ENCODE measurements around the gene CAPZB. TPM values are rescaled to one million over a fixed set of nuclear protein-coding genes. Genes with fewer than 3 reads are reported as not detected.
A peak's percentile ranks its signal among the peaks of the same experiment; 100 is the strongest.
"Not testable (repeated sequence)": the region's sequence is repeated elsewhere in the genome, so short reads cannot be mapped to it uniquely, and the experiment has no call there.

CAPZB gene
- total and polyA plus RNA-seq, 2 donors, result 136 to 255 TPM

DNA sequence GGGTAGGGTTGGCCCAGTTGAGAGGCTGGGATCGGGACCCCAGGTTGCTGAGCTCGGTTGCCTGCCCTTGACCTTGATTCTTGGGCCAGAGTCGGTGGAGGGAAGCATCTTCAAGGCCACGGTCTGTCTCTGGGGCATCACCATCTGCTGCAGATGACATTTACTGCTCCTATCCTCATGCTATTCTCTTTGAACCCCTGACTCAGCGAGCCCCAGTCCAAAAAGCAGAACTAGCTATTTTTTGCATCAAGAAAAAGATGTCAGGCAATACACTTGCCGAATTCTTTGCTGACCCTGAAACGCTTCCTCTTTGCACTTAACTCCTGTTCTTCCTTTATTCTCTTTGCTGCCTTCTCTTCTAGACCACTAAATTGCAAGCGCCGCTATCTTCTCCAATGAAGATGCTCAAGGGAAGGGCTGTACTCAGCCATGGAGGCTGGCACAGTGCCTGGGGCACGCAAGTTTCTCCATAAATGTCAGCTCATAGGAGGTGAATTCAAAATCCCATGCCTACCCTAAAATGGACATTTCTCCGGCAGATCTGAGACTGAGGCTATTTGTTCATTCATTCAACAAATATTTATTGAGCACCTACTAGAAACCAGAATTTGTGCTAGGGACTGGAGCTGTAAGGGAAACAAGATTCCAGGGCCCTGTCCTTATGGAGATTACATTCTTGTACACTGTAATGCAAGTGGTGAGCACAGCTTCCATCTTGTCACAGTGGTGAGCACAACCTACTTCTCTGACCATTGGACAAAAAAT, 20.5 kb upstream of the CAPZB start:
- no peaks in the 10 kb centered on the region for H3K36me3 ChIP-seq (ENCODE audit: control insufficient read depth in 2 of 2, insufficient read depth in 2 of 2, low read length in 1 of 2)
- peak overlapping the region; percentile 44 to 68 for H3K27ac ChIP-seq (ENCODE audit: low read depth in 1 of 2, low read length in 1 of 2)
- H3K9me3 ChIP-seq (ENCODE audit: control insufficient read depth in 2 of 2, insufficient read depth in 1 of 2, low read length in 1 of 2), result no peaks in the 10 kb centered on the region
- H3K4me1 ChIP-seq (ENCODE audit: control insufficient read depth in 2 of 2, insufficient read depth in 2 of 2, low read length in 2 of 2), result peaks cover 3% of the 10 kb centered on the region in 2 donors
- WGBS, result 29% methylated on average over 11 of the region's 11 CpGs
- H3K27me3 ChIP-seq (ENCODE audit: control insufficient read depth in 2 of 2, insufficient read depth in 1 of 2, low read length in 1 of 2), result no peaks in the 10 kb centered on the region
- H3K4me3 ChIP-seq (ENCODE audit: low read length in 2 of 2), result no peak overlapping the region
- DNase-seq (ENCODE audit: low read depth in 6 of 9, low spot score in 9 of 9), result no peak

DNA sequence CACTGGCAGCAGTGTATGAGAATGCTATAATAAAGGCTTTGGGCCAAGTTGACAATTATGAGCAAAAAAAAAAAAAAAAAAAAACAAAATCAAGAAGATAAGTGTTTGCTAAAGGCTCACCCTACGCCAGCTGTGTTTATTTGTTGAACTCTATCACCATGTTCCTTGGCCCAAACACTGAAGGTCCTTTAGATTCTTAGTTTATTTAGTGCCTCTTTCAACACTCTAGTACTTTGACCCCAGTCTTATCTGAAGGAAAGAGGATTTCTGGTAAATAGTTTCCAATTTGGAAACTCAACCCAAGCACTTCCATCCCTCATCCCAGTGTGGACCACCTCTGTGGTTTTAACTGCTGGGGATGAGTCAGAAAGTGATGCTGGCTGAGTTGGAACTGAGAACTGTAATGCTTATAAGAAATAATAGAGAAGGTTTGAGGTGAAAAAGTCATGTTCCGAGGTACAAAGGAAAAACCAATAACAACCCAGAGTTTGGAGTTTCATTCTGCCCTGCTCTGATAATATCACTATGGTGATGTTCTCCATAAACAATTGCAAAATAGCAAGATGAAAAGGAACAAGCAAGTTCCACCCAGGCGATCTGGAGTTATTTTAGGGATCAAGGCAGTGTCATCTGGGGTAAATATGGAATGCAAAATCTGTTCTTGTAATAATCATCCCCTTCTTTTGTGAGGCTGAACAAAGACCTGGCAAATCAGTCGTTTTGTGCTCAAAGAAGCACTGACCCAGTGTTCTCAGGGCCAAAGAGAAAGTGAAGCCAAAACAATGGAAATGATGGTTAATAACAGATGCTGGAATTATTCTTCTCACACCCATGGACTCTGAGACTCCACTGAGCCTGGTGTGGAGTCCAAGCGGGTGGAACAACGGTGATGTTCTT, 19.7 kb upstream of the CAPZB start:
- Histone ChIP-seq H3K27me3 (ENCODE audit: control insufficient read depth in 2 of 2, insufficient read depth in 1 of 2, low read length in 1 of 2) (no peaks in the 10 kb centered on the region), H3K36me3 (ENCODE audit: control insufficient read depth in 2 of 2, insufficient read depth in 2 of 2, low read length in 1 of 2) (no peaks in the 10 kb centered on the region), H3K4me1 (ENCODE audit: control insufficient read depth in 2 of 2, insufficient read depth in 2 of 2, low read length in 2 of 2) (peaks cover 3% of the 10 kb centered on the region in 2 donors), H3K27ac (ENCODE audit: low read depth in 1 of 2, low read length in 1 of 2) (peak overlapping the region; percentile 44 to 68), H3K9me3 (ENCODE audit: control insufficient read depth in 2 of 2, insufficient read depth in 1 of 2, low read length in 1 of 2) (no peaks in the 10 kb centered on the region), H3K4me3 (ENCODE audit: low read length in 2 of 2) (no peak overlapping the region)
- DNase-seq (ENCODE audit: low read depth in 6 of 9, low spot score in 9 of 9), result no peak
- WGBS, result 85% methylated on average over 6 of the region's 6 CpGs

DNA sequence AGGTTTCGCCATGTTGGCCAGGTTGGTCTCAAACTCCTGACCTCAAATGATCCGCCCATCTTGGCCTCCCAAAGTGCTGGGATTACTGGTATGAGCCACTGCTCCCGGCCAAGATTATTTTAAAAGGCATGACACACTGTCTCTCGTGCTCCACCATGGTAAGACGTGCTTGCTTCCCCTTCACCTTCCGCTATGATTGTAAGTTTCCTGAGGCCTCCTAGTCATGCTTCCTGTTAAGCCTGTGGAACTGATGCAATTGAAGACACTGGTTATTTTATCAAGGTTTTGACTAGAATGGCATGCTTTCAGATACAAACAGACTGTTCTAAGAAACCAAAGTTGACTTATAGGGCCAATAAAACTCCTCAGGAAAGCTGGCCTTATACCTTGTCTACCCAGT, 16.9 kb upstream of the CAPZB start:
- H3K27me3 ChIP-seq (ENCODE audit: control insufficient read depth in 2 of 2, insufficient read depth in 1 of 2, low read length in 1 of 2); H3K36me3 ChIP-seq (ENCODE audit: control insufficient read depth in 2 of 2, insufficient read depth in 2 of 2, low read length in 1 of 2); H3K4me3 ChIP-seq (ENCODE audit: low read length in 2 of 2); H3K27ac ChIP-seq (ENCODE audit: low read depth in 1 of 2, low read length in 1 of 2); H3K4me1 ChIP-seq (ENCODE audit: control insufficient read depth in 2 of 2, insufficient read depth in 2 of 2, low read length in 2 of 2); H3K9me3 ChIP-seq (ENCODE audit: control insufficient read depth in 2 of 2, insufficient read depth in 1 of 2, low read length in 1 of 2); DNase-seq (ENCODE audit: low read depth in 6 of 9, low spot score in 9 of 9): not testable (repeated sequence)
- WGBS, result 92% methylated on average over 6 of the region's 6 CpGs

DNA sequence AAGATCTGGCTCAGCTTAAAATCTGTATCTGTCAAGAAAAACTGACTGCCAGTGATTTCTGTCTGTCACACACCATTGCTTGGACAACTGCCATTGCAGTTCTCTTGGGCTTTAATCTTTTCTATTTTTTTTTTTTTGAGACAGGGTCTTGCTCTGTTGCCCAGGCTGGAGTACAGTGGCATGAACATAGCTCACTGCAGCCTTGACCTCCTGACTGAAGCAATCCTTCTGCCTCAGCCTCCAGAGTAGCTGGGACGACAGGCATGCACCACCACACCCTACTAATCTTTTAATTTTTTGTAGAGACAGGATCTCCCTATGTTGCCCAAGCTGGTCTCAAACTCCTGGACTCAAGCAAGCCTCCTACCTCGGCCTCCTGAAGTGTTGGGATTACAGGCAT, 14.5 kb upstream of the CAPZB start:
- WGBS, result 94% methylated on average over 2 of the region's 2 CpGs
- DNase-seq (ENCODE audit: low read depth in 6 of 9, low spot score in 9 of 9); H3K27ac ChIP-seq (ENCODE audit: low read depth in 1 of 2, low read length in 1 of 2); H3K4me3 ChIP-seq (ENCODE audit: low read length in 2 of 2); H3K27me3 ChIP-seq (ENCODE audit: control insufficient read depth in 2 of 2, insufficient read depth in 1 of 2, low read length in 1 of 2); H3K4me1 ChIP-seq (ENCODE audit: control insufficient read depth in 2 of 2, insufficient read depth in 2 of 2, low read length in 2 of 2); H3K9me3 ChIP-seq (ENCODE audit: control insufficient read depth in 2 of 2, insufficient read depth in 1 of 2, low read length in 1 of 2); H3K36me3 ChIP-seq (ENCODE audit: control insufficient read depth in 2 of 2, insufficient read depth in 2 of 2, low read length in 1 of 2): not testable (repeated sequence)

DNA sequence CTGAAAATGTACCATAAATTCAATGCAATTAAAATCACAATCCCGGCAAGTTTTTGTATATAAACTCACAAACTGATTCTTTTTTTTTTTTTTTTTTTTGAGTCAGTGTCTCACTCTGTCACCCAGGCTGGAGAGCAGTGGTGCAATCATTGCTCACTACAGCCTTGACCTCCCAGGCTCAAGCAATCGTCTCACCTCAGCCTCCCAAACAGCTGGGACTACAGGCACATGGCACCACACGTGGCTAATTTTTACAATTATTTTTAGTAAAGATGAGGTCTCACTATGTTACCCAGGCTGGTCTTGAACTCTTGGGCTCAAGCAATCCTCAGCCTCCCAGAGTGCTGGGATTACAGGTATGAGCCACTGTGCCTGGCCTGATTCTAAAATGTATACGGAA, 12.1 kb upstream of the CAPZB start:
- H3K4me1 ChIP-seq (ENCODE audit: control insufficient read depth in 2 of 2, insufficient read depth in 2 of 2, low read length in 2 of 2); DNase-seq (ENCODE audit: low read depth in 6 of 9, low spot score in 9 of 9); H3K9me3 ChIP-seq (ENCODE audit: control insufficient read depth in 2 of 2, insufficient read depth in 1 of 2, low read length in 1 of 2); H3K27me3 ChIP-seq (ENCODE audit: control insufficient read depth in 2 of 2, insufficient read depth in 1 of 2, low read length in 1 of 2); H3K4me3 ChIP-seq (ENCODE audit: low read length in 2 of 2); H3K36me3 ChIP-seq (ENCODE audit: control insufficient read depth in 2 of 2, insufficient read depth in 2 of 2, low read length in 1 of 2); H3K27ac ChIP-seq (ENCODE audit: low read depth in 1 of 2, low read length in 1 of 2): not testable (repeated sequence)
- WGBS, result 97% methylated on average over 4 of the region's 4 CpGs

DNA sequence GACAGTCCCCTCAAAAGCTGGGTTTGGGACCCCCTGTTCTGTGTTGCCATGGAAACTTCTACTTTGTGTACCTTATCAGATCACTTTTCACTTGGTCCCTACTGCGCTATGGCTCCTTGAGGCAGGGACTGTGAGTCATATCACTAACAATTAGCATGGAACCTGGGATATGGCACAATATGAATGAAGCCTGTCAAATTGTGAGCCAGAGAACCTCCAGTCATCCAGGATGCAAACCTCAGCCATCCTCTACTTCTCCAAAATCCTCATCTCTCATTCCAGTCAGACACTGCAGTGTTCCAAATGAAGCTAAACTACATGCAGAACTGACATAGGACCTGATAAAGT, 11.2 kb upstream of the CAPZB start:
- no peak for DNase-seq (ENCODE audit: low read depth in 6 of 9, low spot score in 9 of 9)
- Histone ChIP-seq H3K4me3 (ENCODE audit: low read length in 2 of 2) (no peak overlapping the region), H3K27me3 (ENCODE audit: control insufficient read depth in 2 of 2, insufficient read depth in 1 of 2, low read length in 1 of 2) (no peaks in the 10 kb centered on the region), H3K9me3 (ENCODE audit: control insufficient read depth in 2 of 2, insufficient read depth in 1 of 2, low read length in 1 of 2) (no peaks in the 10 kb centered on the region), H3K27ac (ENCODE audit: low read depth in 1 of 2, low read length in 1 of 2) (no peak overlapping the region), H3K4me1 (ENCODE audit: control insufficient read depth in 2 of 2, insufficient read depth in 2 of 2, low read length in 2 of 2) (peaks cover 0 to 4% of the 10 kb centered on the region in 2 donors), H3K36me3 (ENCODE audit: control insufficient read depth in 2 of 2, insufficient read depth in 2 of 2, low read length in 1 of 2) (no peaks in the 10 kb centered on the region)
- 94% methylated on average over 1 of the region's 1 CpG for WGBS

DNA sequence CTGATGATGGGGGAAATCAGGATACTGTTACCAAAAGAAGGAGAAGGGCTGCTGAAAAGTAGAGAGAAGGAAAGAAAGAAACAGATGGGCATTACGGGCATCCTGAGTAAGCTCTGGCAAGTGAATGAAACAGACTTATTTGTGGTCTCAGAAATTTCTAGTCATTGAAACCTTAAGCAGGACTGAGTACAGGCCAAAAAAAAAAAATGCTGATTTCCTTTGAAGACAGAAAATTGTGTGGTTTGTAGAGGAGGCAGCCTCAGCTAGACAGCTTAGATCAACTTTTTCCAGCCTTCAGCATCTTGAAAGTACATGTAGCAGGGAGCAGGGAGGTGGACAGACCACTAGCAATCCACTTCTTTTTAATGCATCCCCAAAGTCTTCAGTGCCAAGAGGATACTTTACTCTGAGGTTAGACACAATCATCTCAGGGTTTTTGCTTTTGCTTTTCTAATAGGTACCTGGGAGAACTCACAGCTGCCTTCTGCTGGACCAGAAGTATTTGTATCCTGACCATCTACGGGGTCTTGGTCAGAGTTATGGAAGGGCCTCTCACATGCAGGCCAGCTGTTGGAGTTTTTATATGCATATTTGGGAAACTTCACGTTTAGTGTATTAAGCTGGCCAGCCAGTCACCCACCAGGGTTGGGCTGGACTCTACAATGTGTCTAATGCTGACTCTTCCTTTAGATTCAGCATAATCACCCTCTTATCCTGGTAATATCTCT, 10.6 kb upstream of the CAPZB start:
- 44% methylated on average over 3 of the region's 3 CpGs for WGBS

DNA sequence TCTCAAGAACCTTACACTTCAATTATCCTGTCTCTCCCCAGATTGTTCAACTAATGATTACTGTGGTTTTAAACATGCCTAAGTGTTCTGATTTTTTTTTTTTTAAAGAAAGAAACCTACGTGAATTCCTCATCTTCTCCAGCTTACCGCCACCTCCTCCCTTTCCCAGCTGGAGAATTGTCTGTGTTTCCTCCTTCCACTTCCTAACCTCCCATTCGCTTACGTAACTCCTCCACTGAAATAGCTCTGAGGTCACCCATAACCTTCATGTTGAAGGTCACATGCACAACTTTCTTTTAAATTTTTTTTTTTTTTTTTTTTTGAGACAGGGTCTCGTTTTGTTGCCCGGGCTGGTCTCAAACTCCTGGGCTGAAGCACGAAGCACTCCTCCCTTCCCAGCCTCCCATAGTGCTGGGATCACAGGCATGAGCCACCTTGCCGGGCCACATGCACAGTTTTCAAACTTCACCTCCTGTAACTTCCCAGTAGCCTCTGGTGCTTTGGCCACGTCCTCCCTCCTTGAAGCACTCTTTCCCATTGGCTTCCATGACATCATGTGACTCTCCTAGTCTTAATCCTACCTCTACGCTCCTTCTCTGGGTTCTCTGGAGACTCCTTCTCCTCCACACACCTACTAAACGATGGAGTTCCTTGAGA, 9.8 kb upstream of the CAPZB start:
- H3K4me3 ChIP-seq (ENCODE audit: low read length in 2 of 2), result no peak overlapping the region
- DNase-seq (ENCODE audit: low read depth in 6 of 9, low spot score in 9 of 9), result no peak
- H3K36me3 ChIP-seq (ENCODE audit: control insufficient read depth in 2 of 2, insufficient read depth in 2 of 2, low read length in 1 of 2), result peaks cover 0 to 1% of the 10 kb centered on the region in 2 donors
- 97% methylated on average over 11 of the region's 11 CpGs for WGBS
- H3K27me3 ChIP-seq (ENCODE audit: control insufficient read depth in 2 of 2, insufficient read depth in 1 of 2, low read length in 1 of 2), result no peaks in the 10 kb centered on the region
- H3K27ac ChIP-seq (ENCODE audit: low read depth in 1 of 2, low read length in 1 of 2), result no peak overlapping the region
- no peaks in the 10 kb centered on the region for H3K9me3 ChIP-seq (ENCODE audit: control insufficient read depth in 2 of 2, insufficient read depth in 1 of 2, low read length in 1 of 2)
- H3K4me1 ChIP-seq (ENCODE audit: control insufficient read depth in 2 of 2, insufficient read depth in 2 of 2, low read length in 2 of 2), result peaks cover 0 to 4% of the 10 kb centered on the region in 2 donors

More for the DNA sequence above, 10.6 kb upstream of the CAPZB start:
- Histone ChIP-seq H3K9me3 (ENCODE audit: control insufficient read depth in 2 of 2, insufficient read depth in 1 of 2, low read length in 1 of 2) (no peaks in the 10 kb centered on the region), H3K27me3 (ENCODE audit: control insufficient read depth in 2 of 2, insufficient read depth in 1 of 2, low read length in 1 of 2) (no peaks in the 10 kb centered on the region), H3K4me1 (ENCODE audit: control insufficient read depth in 2 of 2, insufficient read depth in 2 of 2, low read length in 2 of 2) (peaks cover 0 to 4% of the 10 kb centered on the region in 2 donors), H3K36me3 (ENCODE audit: control insufficient read depth in 2 of 2, insufficient read depth in 2 of 2, low read length in 1 of 2) (no peaks in the 10 kb centered on the region), H3K27ac (ENCODE audit: low read depth in 1 of 2, low read length in 1 of 2) (no peak overlapping the region), H3K4me3 (ENCODE audit: low read length in 2 of 2) (no peak overlapping the region)
- no peak for DNase-seq (ENCODE audit: low read depth in 6 of 9, low spot score in 9 of 9)
